GM12891 (cell line): ENCODE data around the gene FMOD.
A peak's percentile ranks its signal among the peaks of the same experiment; 100 is the strongest.
"Not testable (repeated sequence)": the region's sequence is repeated elsewhere in the genome, so short reads cannot be mapped to it uniquely, and the experiment has no call there.

Source experiments
- DNase-seq: peaks from one replicate; pipeline ENCODE4 v3.0.0; 2011; ENCODE audit warnings: low spot score; ENCODE audit not compliant: insufficient read length
- FAIRE-seq: peaks from 2 replicates; lab custom pipeline; 2011; peaks lifted over from hg19 to GRCh38; lab: Jason Lieb, UNC
- PAX5 ChIP-seq: IDR thresholded peaks from 2 replicates; pipeline ENCODE4 v1.6.1; 2011; ENCODE audit warnings: low read length, moderate library complexity, mild to moderate bottlenecking; ENCODE audit not compliant: insufficient read depth, severe bottlenecking
- POLR2A ChIP-seq: IDR thresholded peaks from 2 replicates; pipeline ENCODE4 v1.6.1; 2011; ENCODE audit warnings: low read depth, low read length, control low read depth
- POLR2AphosphoS5 ChIP-seq: IDR thresholded peaks from 2 replicates; pipeline ENCODE4 v1.6.1; 2011; ENCODE audit warnings: low read depth, low read length, control low read depth
- POU2F2 ChIP-seq: IDR thresholded peaks from 2 replicates; pipeline ENCODE4 v1.6.1; 2011; ENCODE audit warnings: low read depth, mild to moderate bottlenecking, control low read depth, low read length, moderate library complexity
- SPI1 ChIP-seq: IDR thresholded peaks from 2 replicates; pipeline ENCODE4 v1.6.1; 2011; ENCODE audit warnings: low read depth, low read length, control low read depth
- TAF1 ChIP-seq: IDR thresholded peaks from 2 replicates; pipeline ENCODE4 v1.6.1; 2011; ENCODE audit warnings: low read depth, low read length, control low read depth

FMOD gene

DNA sequence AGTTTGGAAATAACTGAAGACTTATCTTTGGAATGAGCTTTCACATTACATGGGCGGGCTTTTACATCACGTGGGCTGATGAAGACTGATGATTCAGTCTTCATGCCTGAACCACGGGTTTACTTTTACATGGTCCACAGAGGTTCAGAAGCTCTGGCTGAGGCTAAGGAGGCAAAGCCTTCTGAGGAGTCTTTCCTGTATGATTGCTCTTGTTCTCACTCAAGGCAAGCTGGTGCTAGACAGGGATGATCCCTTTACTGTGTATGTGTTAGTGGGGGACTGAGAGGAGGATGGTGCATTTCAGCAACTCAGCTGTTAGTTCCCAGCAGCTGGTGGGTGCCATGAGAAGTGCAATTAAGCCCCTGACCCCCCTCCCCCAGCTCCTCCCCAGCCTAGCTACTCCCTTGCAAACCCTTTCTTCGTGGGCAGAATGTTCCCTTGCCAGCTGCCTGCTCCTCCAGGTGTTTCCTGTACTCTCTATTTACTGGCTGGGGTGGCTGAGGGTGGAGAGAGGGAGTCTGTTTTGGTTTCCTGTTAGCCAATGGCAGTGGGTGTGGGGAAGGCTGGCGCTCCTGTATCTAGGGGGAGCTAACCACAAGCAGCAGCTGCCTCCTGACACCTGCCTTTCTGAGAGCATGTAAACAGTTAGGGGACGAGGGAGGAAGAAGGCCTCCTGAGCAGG is 30.2 kb downstream of the FMOD start:
- no peak for TF ChIP-seq TAF1
- TF ChIP-seq POU2F2, result no peak
- DNase-seq (no peak), FAIRE-seq (peak; percentile 90)

DNA sequence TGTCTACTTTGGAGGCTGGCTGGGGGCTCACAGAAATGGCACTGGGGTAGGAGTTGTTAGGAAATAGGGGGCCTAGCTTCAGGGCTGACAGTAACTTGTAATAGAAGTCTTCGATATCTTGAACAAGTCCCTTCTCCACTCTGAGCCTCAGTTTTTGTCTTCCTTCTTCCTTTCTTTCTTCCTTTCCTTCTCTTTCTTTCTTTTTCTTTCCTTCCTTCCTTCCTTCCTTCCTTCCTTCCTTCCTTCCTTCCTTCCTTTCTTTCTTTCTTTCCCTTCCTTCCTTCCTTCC is 32.7 kb downstream of the FMOD start:
- DNase-seq, result no peak
- TF ChIP-seq PAX5 (no peak), SPI1 (no peak), POLR2AphosphoS5 (no peak)
- FAIRE-seq, result no peak

DNA sequence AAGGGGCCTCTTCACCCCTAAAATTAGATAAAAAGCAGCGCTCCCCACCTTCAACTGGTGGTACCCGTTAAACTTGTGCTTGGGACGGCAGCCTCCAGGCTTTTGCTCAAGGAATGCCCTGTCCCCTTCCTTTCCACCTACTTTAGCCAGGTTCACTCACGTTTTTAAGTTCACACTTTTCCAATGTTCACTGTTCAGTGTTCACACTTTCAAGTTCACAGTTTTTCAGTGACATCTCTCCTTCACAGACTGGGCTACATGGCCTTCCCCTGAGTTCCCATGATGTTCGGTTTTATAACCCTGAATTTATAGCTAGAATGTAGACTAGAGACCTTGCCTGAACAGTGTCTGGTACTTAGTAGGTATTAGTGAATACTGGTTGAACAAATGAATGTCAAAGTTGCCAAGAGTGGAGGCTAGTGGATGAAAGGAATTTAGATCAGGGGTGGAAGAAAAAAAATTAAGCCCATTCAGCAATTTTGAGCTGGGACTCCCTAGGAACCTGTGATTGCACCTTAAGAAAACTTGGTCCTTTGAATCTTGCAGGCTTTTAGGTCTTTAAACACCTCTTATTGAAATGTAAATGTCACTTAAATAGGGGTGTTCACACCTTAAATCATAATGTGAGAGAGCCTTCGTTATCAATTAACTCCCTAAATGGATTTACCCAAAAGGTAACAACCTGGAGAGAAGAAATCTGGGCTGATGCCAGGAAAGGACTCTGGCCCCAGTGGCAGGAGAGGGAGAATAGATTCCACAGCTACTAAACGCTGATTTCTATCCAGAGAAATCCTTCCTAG is 33.3 kb downstream of the FMOD start:
- no peak for TF ChIP-seq POLR2A
- no peak for TF ChIP-seq SPI1
- no peak for TF ChIP-seq POU2F2
- no peak for TF ChIP-seq POLR2AphosphoS5
- TF ChIP-seq PAX5, result no peak
- TF ChIP-seq TAF1, result no peak
- DNase-seq (no peak), FAIRE-seq (no peak)

DNA sequence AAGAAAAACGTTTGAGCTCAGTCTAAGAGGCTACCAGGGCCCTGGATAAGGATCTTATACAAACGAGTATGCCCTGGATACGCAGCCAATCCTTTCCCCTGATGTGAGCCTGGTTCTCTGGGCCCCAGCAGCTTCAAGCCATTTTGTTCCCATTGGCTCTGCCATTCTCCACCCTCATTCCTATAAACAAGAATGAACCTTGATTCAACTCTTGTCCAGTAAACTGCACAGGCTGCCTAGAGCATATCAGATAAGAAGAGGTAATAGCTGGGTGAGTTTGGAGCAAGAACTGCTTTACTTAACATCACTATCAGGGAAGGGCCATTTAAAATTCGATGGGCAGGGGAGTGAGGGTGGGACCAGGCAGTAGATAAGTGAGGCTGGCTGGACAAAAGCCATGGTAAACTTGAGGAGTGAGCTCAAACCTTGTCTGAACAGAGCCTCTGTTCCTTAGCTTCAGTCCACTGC is 34.3 kb downstream of the FMOD start:
- FAIRE-seq (no peak), DNase-seq (no peak)
- TF ChIP-seq POLR2AphosphoS5 (no peak), POLR2A (no peak)

DNA sequence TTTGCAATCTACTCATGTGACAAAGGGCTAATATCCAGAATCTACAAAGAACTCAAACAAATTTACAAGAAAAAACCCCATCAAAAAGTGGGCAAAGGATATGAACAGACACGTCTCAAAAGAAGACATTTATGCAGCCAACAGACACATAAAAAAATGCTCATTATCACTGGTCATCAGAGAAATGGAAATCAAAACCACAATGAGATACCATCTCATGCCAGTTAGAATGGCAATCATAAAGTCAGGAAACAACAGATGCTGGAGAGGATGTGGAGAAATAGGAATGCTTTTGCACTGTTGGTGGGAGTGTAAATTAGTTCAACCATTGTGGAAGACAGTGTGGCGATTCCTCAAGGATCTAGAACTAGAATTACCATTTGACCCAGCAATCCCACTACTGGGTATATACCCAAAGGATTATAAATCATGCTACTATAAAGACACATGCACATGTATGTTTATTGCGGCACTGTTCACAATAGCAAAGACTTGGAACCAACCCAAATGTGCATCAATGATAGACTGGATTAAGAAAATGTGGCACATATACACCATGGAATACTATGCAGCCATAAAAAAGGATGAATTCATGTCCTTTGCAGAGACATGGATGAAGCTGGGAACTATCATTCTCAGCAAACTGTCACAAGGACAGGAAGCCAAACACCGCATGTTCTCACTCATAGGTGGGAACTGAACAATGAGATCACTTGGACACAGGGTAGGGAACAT is 36.7 kb downstream of the FMOD start:
- DNase-seq, FAIRE-seq: not testable (repeated sequence)

DNA sequence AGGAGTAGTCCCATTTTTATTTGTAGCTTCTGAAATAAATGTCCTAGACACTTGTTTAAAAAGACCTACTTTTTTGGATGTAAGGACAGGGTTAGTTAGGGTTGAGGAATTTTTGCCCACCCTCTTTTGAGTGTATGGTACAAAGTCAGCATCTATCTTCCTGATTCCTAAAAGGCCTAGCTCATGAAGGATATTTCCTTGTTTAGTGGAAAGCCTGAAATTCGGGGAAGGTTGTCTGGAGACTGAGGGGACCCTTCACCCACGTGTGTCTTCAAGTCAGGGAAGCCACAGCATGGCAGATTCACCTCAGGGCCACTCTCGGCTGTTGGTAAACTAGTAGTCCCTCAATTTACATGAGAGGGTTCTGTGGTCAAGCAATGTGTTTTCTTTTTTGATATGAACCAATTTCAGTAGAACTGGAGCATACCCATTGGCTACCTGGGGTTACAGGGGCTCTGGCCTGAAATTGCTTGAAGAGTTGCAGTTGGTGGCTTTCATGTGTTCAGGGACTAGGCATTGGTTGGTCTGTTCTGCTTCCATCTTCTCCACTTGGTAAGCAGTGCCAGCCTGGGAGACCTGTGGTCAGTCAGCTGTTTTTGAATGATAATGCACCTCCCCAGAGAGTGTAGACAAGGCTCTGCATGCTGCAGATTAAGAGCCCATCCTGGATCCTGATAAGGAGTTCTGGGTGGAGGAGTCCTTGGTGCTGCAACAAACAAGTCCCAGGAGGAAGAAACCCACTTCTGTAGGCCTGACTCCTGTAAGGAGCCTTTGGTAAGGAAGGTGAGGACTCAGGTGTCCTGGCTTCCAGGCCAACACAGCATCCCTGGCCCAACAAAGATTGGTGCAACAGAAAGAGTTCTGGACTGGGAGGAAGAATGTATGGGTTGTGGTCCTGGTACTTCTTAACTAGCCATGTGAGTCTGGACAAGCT is 39.3 kb downstream of the FMOD start:
- FAIRE-seq (no peak), DNase-seq (no peak)
- TF ChIP-seq PAX5 (no peak), POU2F2 (no peak), POLR2AphosphoS5 (no peak; the same call in 1 of the 2 replicates), SPI1 (no peak)

DNA sequence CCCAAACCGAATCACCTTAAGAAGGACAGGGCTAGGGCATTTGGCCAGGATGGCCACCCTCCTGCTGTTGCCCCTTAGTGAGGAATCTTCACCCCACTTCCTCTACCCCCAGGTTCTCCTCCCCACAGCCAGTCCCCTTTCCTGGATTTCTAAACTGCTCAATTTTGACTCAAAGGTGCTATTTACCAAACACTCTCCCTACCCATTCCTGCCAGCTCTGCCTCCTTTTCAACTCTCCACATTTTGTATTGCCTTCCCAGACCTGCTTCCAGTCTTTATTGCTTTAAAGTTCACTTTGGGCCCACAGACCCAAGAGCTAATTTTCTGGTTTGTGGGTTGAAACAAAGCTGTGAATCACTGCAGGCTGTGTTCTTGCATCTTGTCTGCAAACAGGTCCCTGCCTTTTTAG is 42.0 kb downstream of the FMOD start:
- FAIRE-seq, result no peak
- TF ChIP-seq POLR2AphosphoS5 (0 out of 2 replicates have a peak, but pooled peaks have one; percentile 27), POU2F2 (no peak)
- DNase-seq, result no peak

DNA sequence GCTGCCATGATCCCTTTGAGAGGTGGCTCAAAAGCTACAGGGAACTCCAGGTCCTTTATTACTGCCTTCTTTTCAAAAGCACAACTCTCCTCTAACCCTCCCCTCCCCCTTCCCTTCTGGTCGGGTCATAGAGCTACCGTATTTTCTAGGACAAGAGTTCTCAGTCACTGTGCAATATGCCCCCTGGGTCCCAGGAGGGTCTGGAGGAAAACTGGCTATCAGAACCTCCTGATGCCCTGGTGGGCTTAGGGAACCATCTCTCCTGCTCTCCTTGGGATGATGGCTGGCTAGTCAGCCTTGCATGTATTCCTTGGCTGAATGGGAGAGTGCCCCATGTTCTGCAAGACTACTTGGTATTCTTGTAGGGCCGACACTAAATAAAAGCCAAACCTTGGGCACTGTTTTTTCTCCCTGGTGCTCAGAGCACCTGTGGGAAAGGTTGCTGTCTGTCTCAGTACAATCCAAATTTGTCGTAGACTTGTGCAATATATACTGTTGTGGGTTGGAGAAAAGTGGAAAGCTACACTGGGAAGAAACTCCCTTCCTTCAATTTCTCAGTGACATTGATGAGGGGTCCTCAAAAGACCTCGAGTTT is 42.5 kb downstream of the FMOD start:
- DNase-seq, result no peak
- no peak for FAIRE-seq
- TF ChIP-seq SPI1 (no peak), POLR2AphosphoS5 (no peak), POU2F2 (no peak), TAF1 (no peak), PAX5 (no peak), POLR2A (no peak)

DNA sequence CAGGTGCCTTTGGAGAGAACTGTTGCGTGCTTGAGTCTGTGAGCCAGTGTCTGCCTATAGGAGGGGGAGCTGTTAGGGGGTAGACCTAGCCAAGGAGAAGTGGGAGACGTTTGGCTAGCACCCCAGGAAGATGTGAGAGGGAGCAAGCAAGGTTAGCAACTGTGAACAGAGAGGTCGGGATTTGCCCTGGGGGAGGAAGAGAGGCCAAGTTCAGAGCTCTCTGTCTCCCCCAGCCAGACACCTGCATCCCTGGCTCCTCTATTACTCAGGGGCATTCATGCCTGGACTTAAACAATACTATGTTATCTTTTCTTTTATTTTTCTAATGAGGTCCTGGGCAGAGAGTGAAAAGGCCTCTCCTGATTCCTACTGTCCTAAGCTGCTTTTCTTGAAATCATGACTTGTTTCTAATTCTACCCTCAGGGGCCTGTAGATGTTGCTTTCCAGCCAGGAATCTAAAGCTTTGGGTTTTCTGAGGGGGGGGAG is 43.2 kb downstream of the FMOD start:
- FAIRE-seq (no peak), DNase-seq (no peak)
- TF ChIP-seq PAX5 (no peak), SPI1 (no peak), POLR2AphosphoS5 (no peak; the same call in 1 of the 2 replicates), POLR2A (no peak; the same call in 1 of the 2 replicates), POU2F2 (no peak), TAF1 (no peak)
